ENCODE measurements around the gene TRPC5OS. TPM values are rescaled to one million over a fixed set of nuclear protein-coding genes. Genes with fewer than 3 reads are reported as not detected.

Gene TRPC5OS
- not detected for total RNA-seq
- long read RNA-seq: 0 reads

DNA sequence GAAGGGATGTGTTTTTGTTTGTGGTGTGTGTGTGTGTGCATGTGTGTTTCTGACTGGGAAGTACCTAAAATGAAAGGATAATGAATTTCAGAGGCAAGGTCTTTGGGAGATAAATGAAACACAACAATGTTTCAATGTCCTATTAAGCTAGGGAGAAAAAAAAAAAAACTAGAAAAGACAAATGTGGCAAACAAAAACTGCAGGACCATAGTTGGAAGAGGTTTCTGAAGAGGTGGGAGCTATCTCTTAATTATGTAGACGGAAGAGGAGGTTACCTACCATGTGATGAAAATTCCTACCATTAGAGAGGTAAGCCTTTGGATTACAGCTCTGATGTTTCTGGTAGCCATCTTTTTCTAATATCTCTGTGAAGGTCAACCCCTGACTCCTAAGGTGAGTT is at the start of gene TRPC5OS:
TSS of gene TRPC5OS (plus strand) at position 301 of the 400 bp plus-strand sequence. CDS start 25,669 bp downstream, outside the sequence.
- no peak for ATAC-seq
- H3K36me3 ChIP-seq: no peaks in the 10 kb centered on the region
- no peak within 1 kb of the TSS for H3K4me3 ChIP-seq
- no peak for TF ChIP-seq POLR2A (IDR thresholded peaks at IDR 0.05)
- TF ChIP-seq, protein P1, sequence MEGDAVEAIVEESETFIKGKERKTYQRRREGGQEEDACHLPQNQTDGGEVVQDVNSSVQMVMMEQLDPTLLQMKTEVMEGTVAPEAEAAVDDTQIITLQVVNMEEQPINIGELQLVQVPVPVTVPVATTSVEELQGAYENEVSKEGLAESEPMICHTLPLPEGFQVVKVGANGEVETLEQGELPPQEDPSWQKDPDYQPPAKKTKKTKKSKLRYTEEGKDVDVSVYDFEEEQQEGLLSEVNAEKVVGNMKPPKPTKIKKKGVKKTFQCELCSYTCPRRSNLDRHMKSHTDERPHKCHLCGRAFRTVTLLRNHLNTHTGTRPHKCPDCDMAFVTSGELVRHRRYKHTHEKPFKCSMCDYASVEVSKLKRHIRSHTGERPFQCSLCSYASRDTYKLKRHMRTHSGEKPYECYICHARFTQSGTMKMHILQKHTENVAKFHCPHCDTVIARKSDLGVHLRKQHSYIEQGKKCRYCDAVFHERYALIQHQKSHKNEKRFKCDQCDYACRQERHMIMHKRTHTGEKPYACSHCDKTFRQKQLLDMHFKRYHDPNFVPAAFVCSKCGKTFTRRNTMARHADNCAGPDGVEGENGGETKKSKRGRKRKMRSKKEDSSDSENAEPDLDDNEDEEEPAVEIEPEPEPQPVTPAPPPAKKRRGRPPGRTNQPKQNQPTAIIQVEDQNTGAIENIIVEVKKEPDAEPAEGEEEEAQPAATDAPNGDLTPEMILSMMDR (IDR thresholded peaks at IDR 0.05): no peak
- no peak within 1 kb of the TSS for H3K27ac ChIP-seq
- H3K27me3 ChIP-seq: no peaks in the 10 kb centered on the region
- WGBS (ENCODE audit: insufficient coverage, low coverage, low lambda C conversion rate, missing lambda C conversion rate): 55% methylated on average over 1 of the region's 1 CpG
- no peak for DNase-seq
- H3K4me1 ChIP-seq: no peaks in the 10 kb centered on the region
- no peaks in the 10 kb centered on the region for H3K9me3 ChIP-seq
- intact Hi-C loops (cut with DNase I): no loop called here

DNA sequence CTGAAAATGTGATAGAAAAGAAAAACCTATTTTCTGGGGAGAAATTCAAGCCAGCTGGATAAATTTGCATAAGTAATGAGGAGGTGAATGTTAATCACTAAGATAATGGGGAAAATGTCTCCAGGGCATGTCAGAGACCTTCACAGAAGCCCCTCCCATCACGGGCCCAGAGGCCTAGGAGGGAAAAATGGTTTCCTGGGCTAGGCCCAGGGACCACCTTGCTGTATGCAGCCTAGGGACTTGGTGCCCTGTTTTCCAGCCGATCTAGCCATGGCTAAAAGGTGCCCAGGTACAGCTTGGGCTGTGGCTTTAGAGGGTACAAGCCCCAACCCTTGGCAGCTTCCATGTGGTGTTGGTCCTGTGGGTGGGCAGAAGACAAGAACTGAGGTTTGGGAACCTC is 46.6 kb upstream of the TRPC5OS start:
- intact Hi-C loops (cut with DNase I): no loop called here
- Histone ChIP-seq H3K27me3 (no peaks in the 10 kb centered on the region), H3K4me3 (no peak overlapping the region), H3K4me1 (no peaks in the 10 kb centered on the region), H3K36me3 (no peaks in the 10 kb centered on the region), H3K27ac (no peak overlapping the region), H3K9me3 (no peaks in the 10 kb centered on the region)
- ATAC-seq (no peak), DNase-seq (no peak)
- 70% methylated on average over 2 of the region's 2 CpGs for WGBS (ENCODE audit: insufficient coverage, low coverage, low lambda C conversion rate, missing lambda C conversion rate)
- TF ChIP-seq, protein P1 (IDR thresholded peaks at IDR 0.05): no peak
- TF ChIP-seq POLR2A (IDR thresholded peaks at IDR 0.05): no peak

DNA sequence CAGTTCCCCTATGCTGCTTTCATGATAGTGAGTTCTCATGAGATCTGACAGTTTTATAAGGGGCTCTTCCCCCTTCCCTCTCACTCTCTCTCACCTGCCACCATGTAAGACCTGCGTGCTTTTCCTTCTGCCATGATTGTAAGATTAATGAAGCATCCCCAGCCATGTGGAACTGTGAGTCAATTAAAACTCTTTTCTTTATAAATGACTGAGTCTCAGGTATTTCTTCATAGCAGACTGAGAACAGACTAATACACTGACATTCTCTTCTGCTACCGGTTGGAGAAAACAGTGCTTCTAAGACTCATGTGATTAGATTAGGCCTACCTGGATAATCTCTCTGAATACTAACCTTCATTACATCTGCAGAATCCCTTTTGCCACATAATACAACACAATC is 45.4 kb upstream of the TRPC5OS start:
- WGBS (ENCODE audit: insufficient coverage, low coverage, low lambda C conversion rate, missing lambda C conversion rate): 90% methylated on average over 2 of the region's 2 CpGs
- ATAC-seq: no peak
- intact Hi-C loops (cut with DNase I): no loop called here
- H3K27ac ChIP-seq: no peak overlapping the region
- no peaks in the 10 kb centered on the region for H3K9me3 ChIP-seq
- no peak for DNase-seq
- H3K36me3 ChIP-seq: no peaks in the 10 kb centered on the region
- TF ChIP-seq POLR2A (IDR thresholded peaks at IDR 0.05): no peak
- TF ChIP-seq, protein P1 (IDR thresholded peaks at IDR 0.05): no peak
- H3K27me3 ChIP-seq: no peaks in the 10 kb centered on the region
- H3K4me3 ChIP-seq: no peak overlapping the region
- no peaks in the 10 kb centered on the region for H3K4me1 ChIP-seq

DNA sequence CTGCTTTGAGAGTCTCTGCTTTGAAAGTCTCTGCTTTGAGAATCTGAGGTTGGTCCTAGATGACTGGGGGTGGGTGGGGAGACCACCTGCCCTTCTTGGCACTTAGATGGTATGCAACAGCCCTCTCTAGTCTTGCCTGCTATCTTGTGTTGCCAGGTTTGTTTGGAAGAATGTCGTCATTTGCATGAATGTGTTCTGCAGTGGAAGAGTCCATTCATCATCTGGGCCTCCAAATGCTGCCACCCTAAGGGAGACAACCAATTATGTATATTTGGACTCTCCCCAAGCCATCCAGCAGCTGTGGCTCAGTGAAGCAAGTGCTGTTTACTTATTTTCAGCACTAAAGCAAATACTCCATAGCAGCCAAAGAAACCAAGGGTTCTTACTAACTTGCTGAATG is 44.6 kb upstream of the TRPC5OS start:
- Histone ChIP-seq H3K27me3 (no peaks in the 10 kb centered on the region), H3K4me1 (no peaks in the 10 kb centered on the region), H3K36me3 (no peaks in the 10 kb centered on the region), H3K9me3 (no peaks in the 10 kb centered on the region), H3K27ac (no peak overlapping the region), H3K4me3 (no peak overlapping the region)
- DNase-seq (no peak), ATAC-seq (no peak)
- WGBS (ENCODE audit: insufficient coverage, low coverage, low lambda C conversion rate, missing lambda C conversion rate): 40% methylated on average over 1 of the region's 1 CpG
- no peak for TF ChIP-seq POLR2A (IDR thresholded peaks at IDR 0.05)
- TF ChIP-seq, protein P1 (IDR thresholded peaks at IDR 0.05): no peak
- intact Hi-C loops (cut with DNase I): no loop called here

DNA sequence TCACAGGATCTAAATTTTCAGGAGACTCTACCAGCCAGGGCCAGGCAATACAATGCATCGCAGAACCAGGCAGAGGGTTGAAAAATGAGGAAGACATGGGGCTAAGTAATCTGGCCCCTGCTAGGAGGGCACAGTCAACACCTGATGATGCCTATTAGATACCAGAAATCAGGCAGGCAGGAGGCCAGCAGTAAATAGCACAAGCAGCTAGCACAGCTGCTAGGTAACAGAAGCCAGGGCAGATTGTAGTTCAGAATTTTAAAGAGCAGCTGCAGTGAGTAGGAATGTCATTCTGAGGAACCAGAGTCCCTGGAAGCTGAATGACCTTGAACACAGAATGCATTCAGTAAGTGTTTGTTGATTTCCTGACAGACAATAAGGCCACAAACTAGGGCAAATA is 38.8 kb upstream of the TRPC5OS start:
- Histone ChIP-seq H3K4me1 (no peaks in the 10 kb centered on the region), H3K27ac (no peak overlapping the region), H3K4me3 (no peak overlapping the region), H3K27me3 (no peaks in the 10 kb centered on the region), H3K9me3 (no peaks in the 10 kb centered on the region), H3K36me3 (no peaks in the 10 kb centered on the region)
- no peak for DNase-seq
- WGBS (ENCODE audit: insufficient coverage, low coverage, low lambda C conversion rate, missing lambda C conversion rate): 75% methylated on average over 1 of the region's 1 CpG
- intact Hi-C loops (cut with DNase I): no loop called here
- TF ChIP-seq, protein P1 (IDR thresholded peaks at IDR 0.05): no peak
- TF ChIP-seq POLR2A (IDR thresholded peaks at IDR 0.05): no peak
- ATAC-seq: no peak
